GM21723 (cell line): Measurements from ENCODE around the gene RAE1.

Experiments used
- ATAC-seq: cut with Tn5 transposase; IDR thresholded peaks from one replicate; pipeline ENCODE4 v1.9.1; 2021; ENCODE audit warnings: mild to moderate bottlenecking, moderate library complexity; ENCODE audit not compliant: unreplicated experiment

The RAE1 gene

GRCh38 chr20:57398231-57398821, 47.3 kb downstream of the RAE1 start:
- ATAC-seq, result peak; percentile 60

GRCh38 chr20:57398901-57399535, 48.0 kb downstream of the RAE1 start:
- ATAC-seq, result no peak

- peak; percentile 46 for ATAC-seq
Measured at GRCh38 chr20:57399587-57400155, 48.6 kb downstream of the RAE1 start.

GRCh38 chr20:57400231-57400701, 49.2 kb downstream of the RAE1 start:
- ATAC-seq, result no peak

- no peak for ATAC-seq
Measured at GRCh38 chr20:57400821-57401564, 49.9 kb downstream of the RAE1 start.

GRCh38 chr20:57401565-57401918, 50.5 kb downstream of the RAE1 start:
- ATAC-seq, result no peak

- no peak for ATAC-seq
Measured at GRCh38 chr20:57402206-57403125, 51.4 kb downstream of the RAE1 start.

- no peak for ATAC-seq
Measured at GRCh38 chr20:57403216-57403615, 52.2 kb downstream of the RAE1 start.

- ATAC-seq, result no peak
Measured at GRCh38 chr20:57404006-57404405, 53.0 kb downstream of the RAE1 start.

- ATAC-seq, result no peak
Measured at GRCh38 chr20:57404419-57405072, 53.5 kb downstream of the RAE1 start.

GRCh38 chr20:57405236-57406016, 54.4 kb downstream of the RAE1 start:
- no peak for ATAC-seq

- ATAC-seq, result no peak
Measured at GRCh38 chr20:57407541-57407956, 56.5 kb downstream of the RAE1 start.

- ATAC-seq, result no peak
Measured at GRCh38 chr20:57408131-57408530, 57.1 kb downstream of the RAE1 start.

- ATAC-seq, result no peak
Measured at GRCh38 chr20:57408536-57409233, 57.6 kb downstream of the RAE1 start.

- no peak for ATAC-seq
Measured at GRCh38 chr20:57409316-57409671, 58.2 kb downstream of the RAE1 start.

- no peak for ATAC-seq
Measured at GRCh38 chr20:57409672-57410397, 58.8 kb downstream of the RAE1 start.

- ATAC-seq, result no peak
Measured at GRCh38 chr20:57410398-57410920, 59.4 kb downstream of the RAE1 start.

- no peak for ATAC-seq
Measured at GRCh38 chr20:57410924-57411323, 59.9 kb downstream of the RAE1 start.
